Right renal pelvis (tissue), 4 donors: Measurements from ENCODE around the gene TBCK. TPM values are rescaled to one million over a fixed set of nuclear protein-coding genes. Genes with fewer than 3 reads are reported as not detected.

ENCODE experiments used
- DNase-seq, 4 donors: peaks; one replicate each; pipeline ENCODE4 v3.0.0-alpha.2; 2013; ENCODE audit warnings: low read depth in 4 of 4, low spot score in 3 of 4, missing footprints in 1 of 4
- polyA plus RNA-seq, 4 donors: library from polyadenylated mRNA; unstranded; fragments of 120-200 nt; gene quantifications; one replicate each; pipeline ENCODE4 v1.2.1, GENCODE V29; 2013; ENCODE audit not compliant: insufficient read length in 4 of 4

The TBCK gene
- polyA plus RNA-seq, 4 donors, result 54.1 to 68.1 (median 61.4) TPM

GRCh38 chr4:106002994-106003393 lies 313.0 kb downstream of the TBCK start:
- no peak for DNase-seq

GRCh38 chr4:105998171-105999063 lies 317.6 kb downstream of the TBCK start:
- DNase-seq, result no peak

- DNase-seq, result no peak
These were observed 319.2 kb downstream of the TBCK start for GRCh38 chr4:105996845-105997244.

- no peak for DNase-seq
These were observed 321.0 kb downstream of the TBCK start for GRCh38 chr4:105994841-105995501.

DNA sequence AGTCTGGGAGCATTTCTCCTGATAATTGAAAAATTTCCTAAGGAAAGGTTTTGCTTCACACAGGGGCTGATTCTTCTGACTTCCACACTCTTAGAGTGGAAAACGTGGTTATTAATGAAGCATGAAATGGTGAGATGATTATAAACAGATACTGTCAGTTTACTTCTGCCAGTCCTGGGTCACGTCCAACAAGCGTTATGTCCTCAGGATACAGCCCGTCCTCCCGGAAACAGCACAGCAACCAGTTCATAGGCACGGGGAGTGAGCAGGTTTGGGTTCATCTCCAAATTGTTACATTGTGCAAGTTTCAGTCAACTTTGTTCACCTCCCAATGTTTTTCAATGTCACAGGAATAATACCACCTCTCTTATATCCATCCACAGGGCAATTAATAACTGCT lies 321.9 kb downstream of the TBCK start:
- no peak for DNase-seq

DNA sequence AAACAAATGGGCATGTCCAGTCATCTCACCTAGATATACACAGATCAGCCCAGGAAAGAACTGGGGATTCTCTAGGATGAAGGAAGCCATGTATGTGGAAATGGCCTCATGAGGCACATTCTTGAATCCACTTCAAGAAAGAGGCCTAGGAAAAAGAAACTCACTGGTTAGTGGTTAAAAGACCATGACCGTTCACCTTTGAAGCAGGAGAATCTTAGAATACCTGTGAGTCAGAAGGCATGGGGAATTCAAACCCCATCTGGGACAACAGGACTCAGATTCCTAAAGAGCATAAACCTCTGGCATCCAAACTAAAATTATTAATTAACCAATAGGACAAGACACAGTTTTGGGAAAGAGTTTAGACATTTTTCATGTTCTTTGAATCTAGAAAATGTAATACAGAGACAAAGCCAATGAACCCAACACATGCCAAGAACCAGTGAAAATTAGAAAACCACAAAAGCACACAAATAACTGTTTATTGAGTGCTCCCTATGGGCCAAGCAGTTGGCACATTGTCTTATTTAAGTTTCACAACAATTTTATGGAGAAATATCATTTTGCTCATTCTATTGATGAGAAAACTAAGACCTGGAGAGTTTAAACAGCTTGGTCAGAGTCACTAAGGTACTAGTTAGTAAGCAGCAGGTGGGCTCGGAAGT lies 323.2 kb downstream of the TBCK start:
- no peak for DNase-seq

DNA sequence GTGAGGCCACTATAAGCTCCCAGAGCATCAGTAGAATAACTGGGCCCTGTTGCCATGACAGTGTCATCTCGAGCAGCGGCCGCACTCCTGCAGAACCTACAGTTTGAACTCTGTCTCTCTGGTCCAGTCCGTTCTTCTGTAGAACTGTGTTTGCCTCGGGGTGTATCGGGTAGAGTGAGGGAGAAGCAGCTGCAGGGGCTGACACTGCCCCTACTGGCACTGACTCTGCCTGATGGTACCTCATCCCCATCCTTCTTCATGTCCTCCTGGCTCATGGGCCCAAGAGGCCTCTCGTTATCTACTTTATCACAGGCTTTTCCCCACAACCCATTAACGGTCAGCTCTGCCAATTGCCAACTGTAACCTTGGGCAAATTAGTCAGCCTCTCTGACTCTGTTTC lies 324.3 kb downstream of the TBCK start:
- no peak for DNase-seq

Other genes with a start within 250 kb of the TBCK start
- 10 to 100 TPM; 69.7 to 79.9 (median 74.3) TPM for gene AIMP1, start 341 bp upstream of the TBCK start, polyA plus RNA-seq
- not detected for gene GIMD1, start 52.6 kb upstream of the TBCK start, polyA plus RNA-seq